ENCODE results near the gene KIF3A. TPM values are rescaled to one million over a fixed set of nuclear protein-coding genes. Genes with fewer than 3 reads are reported as not detected.

The KIF3A gene
- total RNA-seq, 1 experiment from 2014 or later, result 4.8 TPM

- no peak for DNase-seq (ENCODE audit: low spot score)
Measured at GRCh38 chr5:132678735-132679134, 58.6 kb downstream of the KIF3A start.

- no peak for DNase-seq (ENCODE audit: low spot score)
Measured at GRCh38 chr5:132677682-132678400, 59.5 kb downstream of the KIF3A start.

- peak; percentile 92 for DNase-seq (ENCODE audit: low spot score)
Measured at GRCh38 chr5:132677191-132677590, 60.2 kb downstream of the KIF3A start.

GRCh38 chr5:132675936-132676689 is 61.2 kb downstream of the KIF3A start:
- DNase-seq (ENCODE audit: low spot score), result no peak

- peak; percentile 83 for DNase-seq (ENCODE audit: low spot score)
Measured at GRCh38 chr5:132674671-132675506, 62.5 kb downstream of the KIF3A start.

GRCh38 chr5:132673939-132674630 is 63.3 kb downstream of the KIF3A start, which contains the start of gene IL4:
TSS of gene IL4 (plus strand) at chr5:132673989. CDS start at chr5:132674051, 62 bp downstream.
- DNase-seq (ENCODE audit: low spot score), result no peak

GRCh38 chr5:132673488-132673887 is 63.9 kb downstream of the KIF3A start:
- no peak for DNase-seq (ENCODE audit: low spot score)

GRCh38 chr5:132671000-132671399 is 66.3 kb downstream of the KIF3A start:
- no peak for DNase-seq (ENCODE audit: low spot score)

GRCh38 chr5:132669966-132670882 is 67.1 kb downstream of the KIF3A start:
- DNase-seq (ENCODE audit: low spot score), result no peak

GRCh38 chr5:132669455-132669820 is 67.9 kb downstream of the KIF3A start:
- DNase-seq (ENCODE audit: low spot score), result no peak

- no peak for DNase-seq (ENCODE audit: low spot score)
Measured at GRCh38 chr5:132668706-132669454, 68.5 kb downstream of the KIF3A start.

- DNase-seq (ENCODE audit: low spot score), result no peak
Measured at GRCh38 chr5:132667761-132668705, 69.3 kb downstream of the KIF3A start.

GRCh38 chr5:132667309-132667708 is 70.0 kb downstream of the KIF3A start:
- no peak for DNase-seq (ENCODE audit: low spot score)

GRCh38 chr5:132666310-132667123 is 70.8 kb downstream of the KIF3A start:
- DNase-seq (ENCODE audit: low spot score), result no peak

GRCh38 chr5:132665574-132666080 is 71.7 kb downstream of the KIF3A start:
- no peak for DNase-seq (ENCODE audit: low spot score)

- DNase-seq (ENCODE audit: low spot score), result no peak
Measured at GRCh38 chr5:132664696-132665209, 72.6 kb downstream of the KIF3A start.
